Small intestine (tissue), 16 donors: ENCODE data around the gene PCDHGA12. TPM values are rescaled to one million over a fixed set of nuclear protein-coding genes. Genes with fewer than 3 reads are reported as not detected.
A peak's percentile ranks its signal among the peaks of the same experiment; 100 is the strongest.
"Not testable (repeated sequence)": the region's sequence is repeated elsewhere in the genome, so short reads cannot be mapped to it uniquely, and the experiment has no call there.

Source experiments
- DNase-seq, 2 donors: peaks; one replicate each; pipeline versions ENCODE4 v3.0.0 to v3.0.0-alpha.2; 2013
- FAIRE-seq: peaks from 2 replicates; lab custom pipeline; 2012; peaks lifted over from hg19 to GRCh38; lab: Jason Lieb, UNC
- H3K27ac ChIP-seq, 3 donors: one replicate each; pipeline ENCODE4 v1.5.1; 2013; ENCODE audit warnings: low read length in 2 of 3, mild to moderate bottlenecking in 2 of 3, control low read depth in 1 of 3, inconsistent platforms in 1 of 3, low read depth in 1 of 3, moderate library complexity in 1 of 3
- H3K27me3 ChIP-seq, 3 donors: one replicate each; pipeline ENCODE4 v1.6.1; 2013; ENCODE audit warnings: low read length in 3 of 3, inconsistent platforms in 1 of 3; ENCODE audit not compliant: control insufficient read depth in 3 of 3, insufficient read depth in 3 of 3
- H3K36me3 ChIP-seq, 3 donors: one replicate each; pipeline ENCODE4 v1.6.1; 2013; ENCODE audit warnings: low read length in 3 of 3, inconsistent platforms in 1 of 3, low read depth in 1 of 3, mild to moderate bottlenecking in 1 of 3, moderate library complexity in 1 of 3; ENCODE audit not compliant: control insufficient read depth in 3 of 3, insufficient read depth in 2 of 3
- H3K4me1 ChIP-seq, 3 donors: one replicate each; pipeline ENCODE4 v1.6.1; 2013; ENCODE audit warnings: low read length in 2 of 3, inconsistent platforms in 1 of 3, low read depth in 1 of 3, mild to moderate bottlenecking in 1 of 3, moderate library complexity in 1 of 3; ENCODE audit not compliant: control insufficient read depth in 3 of 3, insufficient read depth in 2 of 3
- H3K4me3 ChIP-seq, 3 donors: one replicate each; pipeline ENCODE4 v1.5.1; 2013; ENCODE audit warnings: low read length in 3 of 3, control low read depth in 1 of 3, inconsistent platforms in 1 of 3, low read depth in 1 of 3, mild to moderate bottlenecking in 1 of 3, moderate library complexity in 1 of 3
- H3K9me3 ChIP-seq, 2 donors: one replicate each; pipeline ENCODE4 v1.6.1; 2013; ENCODE audit warnings: low read depth in 1 of 2, low read length in 1 of 2; ENCODE audit not compliant: control insufficient read depth in 2 of 2, insufficient read depth in 1 of 2
- WGBS, 3 donors: extraction: QIAGEN DNeasy Blood & Tissue Kit; methylation state at CpG; one replicate each; pipeline ENCODE4 v1.1.7; 2013; 5-methylcytosine and 5-hydroxymethylcytosine counted together
- long read RNA-seq, 10 donors: transcript quantifications; one replicate each; lab custom pipeline, GENCODE V29; 2026
- polyA plus RNA-seq, 4 donors: library from polyadenylated mRNA; stranded (reverse) in 3 of 4; unstranded in 1 of 4; fragments of 200-250 nt in 3 of 4; fragments of 120-200 nt in 1 of 4; gene quantifications; one replicate each; pipeline versions ENCODE4 v1.2.1 to v1.2.3, GENCODE V29; 2013
- donor health status: healthy with polysubstance abuse.
- donor health status: control.
- donor health status: control.
- donor health status: Bipolar disorder and iron deficiency.
- donor health status: healthy.

Gene PCDHGA12
- polyA plus RNA-seq, result 1 to 10 TPM in 1 of 4 donors, under 1 TPM in 2, not detected in 1; 0.41 to 1.5 (median 0.54) TPM
- long read RNA-seq, donor 1, partial matches to known transcripts, result 0 of 2 reads
- long read RNA-seq, donor 1, other reads (novel, unspliced or antisense), result 0 of 2 reads
- long read RNA-seq, donor 2, result 0 reads
- long read RNA-seq, donor 3, partial matches to known transcripts, result 0 of 3 reads
- long read RNA-seq, donor 3, other reads (novel, unspliced or antisense), result 0 of 3 reads
- long read RNA-seq, donor 4, result 0 reads
- long read RNA-seq, donor 5, result 0 reads
- long read RNA-seq, donor 6, result 0 reads
- long read RNA-seq, donor 7, result 0 reads
- long read RNA-seq, donor 8, partial matches to known transcripts, result 0 of 1 reads
- long read RNA-seq, donor 8, other reads (novel, unspliced or antisense), result 0 of 1 reads
- long read RNA-seq, donor 9, result 0 reads
- long read RNA-seq, donor 10, full-length matches to known transcripts, result 1 of 1 reads
- long read RNA-seq, donor 10, partial matches to known transcripts, result 0 of 1 reads
- long read RNA-seq, donor 10, other reads (novel, unspliced or antisense), result 0 of 1 reads

GRCh38 chr5:141430332-141431113 is at the start of gene PCDHGA12:
Gene PCDHGA12, plus strand, starts transcription at chr5:141430507. Its CDS starts 253 bp downstream, at chr5:141430760.
- no peak for FAIRE-seq

GRCh38 chr5:141382469-141383294 is 47.6 kb upstream of the PCDHGA12 start, which contains the start of gene PCDHGA7:
Gene PCDHGA7, plus strand, starts transcription at chr5:141382742. Its CDS starts 158 bp downstream, at chr5:141382900.
- H3K27ac ChIP-seq, result no peak within 1 kb of the TSS
- no peak within 1 kb of the TSS for H3K4me3 ChIP-seq
- WGBS, 3 donors, result 19 to 37% (median 26%) methylated on average over 37 of the region's 37 CpGs
- DNase-seq (peak in 1 of 2 donors; percentile 14), FAIRE-seq (no peak)
- no peaks in the 10 kb centered on the region for H3K4me1 ChIP-seq
- H3K9me3 ChIP-seq, result peaks cover 0 to 43% of the 10 kb centered on the region in 2 donors
- H3K36me3 ChIP-seq, result no peaks in the 10 kb centered on the region
- H3K27me3 ChIP-seq, result peaks cover 0 to 26% (median 10%) of the 10 kb centered on the region in 3 donors

More at GRCh38 chr5:141430332-141431113, at the start of gene PCDHGA12:
- peaks cover 2 to 70% of the 10 kb centered on the region in 2 donors for H3K9me3 ChIP-seq
- no peaks in the 10 kb centered on the region for H3K4me1 ChIP-seq
- H3K36me3 ChIP-seq, result no peaks in the 10 kb centered on the region
- H3K27me3 ChIP-seq, result peaks cover 0 to 39% (median 12%) of the 10 kb centered on the region in 3 donors
- DNase-seq, result peak in 1 of 2 donors; percentile 2
- 13 to 34% (median 33%) methylated on average over 33 of the region's 33 CpGs for WGBS, 3 donors
- H3K27ac ChIP-seq, result no peak within 1 kb of the TSS
- H3K4me3 ChIP-seq, result no peak within 1 kb of the TSS

GRCh38 chr5:141383345-141383744 is 47.0 kb upstream of the PCDHGA12 start:
- Histone ChIP-seq H3K27ac (no peak overlapping the region), H3K27me3 (peaks cover 0 to 28% (median 12%) of the 10 kb centered on the region in 3 donors), H3K9me3 (peaks cover 0 to 42% of the 10 kb centered on the region in 2 donors), H3K36me3 (no peaks in the 10 kb centered on the region), H3K4me1 (no peaks in the 10 kb centered on the region), H3K4me3 (no peak overlapping the region)
- WGBS, 3 donors, result 43 to 46% (median 44%) methylated on average over 21 of the region's 21 CpGs
- FAIRE-seq (no peak), DNase-seq (no peak)

GRCh38 chr5:141384471-141385267 is 45.6 kb upstream of the PCDHGA12 start:
- 55 to 62% (median 58%) methylated on average over 43 of the region's 43 CpGs for WGBS, 3 donors

GRCh38 chr5:141387557-141388311 is 42.6 kb upstream of the PCDHGA12 start, which contains the start of gene PCDHGB4:
Gene PCDHGB4, plus strand, starts transcription at chr5:141387698. Its CDS starts 187 bp downstream, at chr5:141387885.
- Histone ChIP-seq H3K9me3 (peaks cover 7 to 58% of the 10 kb centered on the region in 2 donors), H3K27me3 (peaks cover 0 to 40% (median 17%) of the 10 kb centered on the region in 3 donors)
- H3K27ac ChIP-seq, H3K4me3 ChIP-seq, H3K36me3 ChIP-seq, FAIRE-seq, H3K4me1 ChIP-seq: not testable (repeated sequence)
- peak in 1 of 2 donors; percentile 30 for DNase-seq
- whole genome bisulfite sequencing, 3 donors, result 14 to 42% (median 39%) methylated on average over 17 to 22 of the region's 40 CpGs

More at GRCh38 chr5:141384471-141385267, 45.6 kb upstream of the PCDHGA12 start:
- Histone ChIP-seq H3K36me3 (no peaks in the 10 kb centered on the region), H3K4me3 (no peak overlapping the region), H3K27ac (no peak overlapping the region), H3K4me1 (no peaks in the 10 kb centered on the region), H3K9me3 (peaks cover 3 to 56% of the 10 kb centered on the region in 2 donors), H3K27me3 (peaks cover 0 to 35% (median 15%) of the 10 kb centered on the region in 3 donors)
- no peak for DNase-seq
- FAIRE-seq, result no peak

- H3K4me1 ChIP-seq, result no peaks in the 10 kb centered on the region
- no peak for FAIRE-seq
- peaks cover 8 to 58% of the 10 kb centered on the region in 2 donors for H3K9me3 ChIP-seq
- no peak for DNase-seq
- H3K4me3 ChIP-seq, result no peak overlapping the region
- H3K27me3 ChIP-seq, result peaks cover 0 to 39% (median 17%) of the 10 kb centered on the region in 3 donors
- no peak overlapping the region for H3K27ac ChIP-seq
- WGBS, 3 donors, result 49 to 56% (median 49%) methylated on average over 10 of the region's 10 CpGs
- H3K36me3 ChIP-seq, result no peaks in the 10 kb centered on the region
These were observed 41.6 kb upstream of the PCDHGA12 start for GRCh38 chr5:141388661-141389060.
